Common myeloid progenitor, CD34-positive (primary cell): ENCODE measurements around the gene S100G.

Source experiments
- CTCF ChIA-PET: fragments of 350-600 bp; sonication (Branson Sonifier 250); formaldehyde crosslinking; loops from one replicate; lab custom pipeline; 2021; ENCODE audit warnings: antibody characterized with exemption; lab: Charles Lee
- POLR2A ChIA-PET: fragments of 350-600 bp; sonication (Branson Sonifier 250); formaldehyde crosslinking; loops from one replicate; lab custom pipeline; 2021; ENCODE audit warnings: antibody characterized with exemption; lab: Charles Lee
- DNase-seq, 3 donors: peaks; one replicate each; pipeline versions ENCODE4 v3.0.0 to v3.0.0-alpha.2; 2013
- H3K27ac ChIP-seq, 2 experiments: 1 replicate in 1 of 2; 2 replicates in 1 of 2; pipeline ENCODE4 v1.7.0; 2013; ENCODE audit warnings: inconsistent platforms in 2 of 2, low read length in 2 of 2, mild to moderate bottlenecking in 2 of 2, low read depth in 1 of 2, moderate library complexity in 1 of 2; ENCODE audit not compliant: severe bottlenecking in 2 of 2, insufficient read depth in 1 of 2, poor library complexity in 1 of 2
- H3K27me3 ChIP-seq, 5 experiments: replicated peaks in 2 of 5; 1 replicate in 3 of 5; 2 replicates in 2 of 5; pipeline versions ENCODE4 v1.6.1 to v1.7.0; 2013; ENCODE audit warnings: low read length in 4 of 5, mild to moderate bottlenecking in 2 of 5, moderate library complexity in 2 of 5, inconsistent platforms in 1 of 5; ENCODE audit not compliant: insufficient read depth in 5 of 5, control insufficient read depth in 4 of 5
- H3K36me3 ChIP-seq, 4 experiments: 1 replicate in 2 of 4; 2 replicates in 2 of 4; pipeline versions ENCODE4 v1.6.1 to v1.7.0; 2013; ENCODE audit warnings: low read length in 3 of 4, control low read depth in 1 of 4, mild to moderate bottlenecking in 1 of 4; ENCODE audit not compliant: control insufficient read depth in 4 of 4, insufficient read depth in 4 of 4
- H3K4me1 ChIP-seq, 4 experiments: 1 replicate in 3 of 4; 2 replicates in 1 of 4; pipeline versions ENCODE4 v1.6.1 to v1.7.1; 2013; ENCODE audit warnings: low read length in 3 of 4, mild to moderate bottlenecking in 3 of 4, control low read depth in 1 of 4, inconsistent platforms in 1 of 4, moderate library complexity in 1 of 4; ENCODE audit not compliant: control insufficient read depth in 4 of 4, insufficient read depth in 4 of 4; ENCODE audit errors: control extremely low read depth in 1 of 4
- H3K4me3 ChIP-seq, 7 experiments: 1 replicate in 4 of 7; 2 replicates in 3 of 7; pipeline versions ENCODE4 v1.5.1 to v1.7.0; 2013; ENCODE audit warnings: mild to moderate bottlenecking in 7 of 7, low read length in 6 of 7, moderate library complexity in 6 of 7, inconsistent platforms in 2 of 7, low read depth in 2 of 7, control low read depth in 1 of 7; ENCODE audit not compliant: insufficient read depth in 4 of 7, control insufficient read depth in 1 of 7; ENCODE audit errors: extremely low read depth in 1 of 7
- H3K9me3 ChIP-seq, 5 experiments: 1 replicate in 4 of 5; 2 replicates in 1 of 5; pipeline versions ENCODE4 v1.6.1 to v1.7.1; 2013; ENCODE audit warnings: low read length in 4 of 5, mild to moderate bottlenecking in 2 of 5, inconsistent platforms in 1 of 5, low read depth in 1 of 5, moderate library complexity in 1 of 5; ENCODE audit not compliant: control insufficient read depth in 4 of 5, insufficient read depth in 2 of 5; ENCODE audit errors: control extremely low read depth in 1 of 5
- WGBS: methylation state at CpG from one replicate; pipeline ENCODE4 v1.1.5; 2013; ENCODE audit not compliant: insufficient coverage; 5-methylcytosine and 5-hydroxymethylcytosine counted together

The S100G gene

GRCh38 chrX:16702700-16703599, 53.0 kb downstream of the S100G start:
- peaks cover 0 to 10% (median 5%) of the 10 kb centered on the region in 4 experiments for H3K36me3 ChIP-seq
- ChIA-PET POLR2A (no interaction called here), CTCF (interaction anchor here (0.6 kb wide), 1 partner anchor 341 kb away, joined by 4 read pairs; no protein-coding TSS in a partner anchor)
- H3K27ac ChIP-seq, result no peak overlapping the region
- DNase-seq, result no peak
- no peaks in the 10 kb centered on the region for H3K9me3 ChIP-seq
- no peak overlapping the region for H3K4me3 ChIP-seq
- H3K27me3 ChIP-seq, result peaks cover 0 to 4% (median 0%) of the 10 kb centered on the region in 5 experiments
- H3K4me1 ChIP-seq, result no peaks in the 10 kb centered on the region
- 95% methylated on average over 13 of the region's 15 CpGs for WGBS
